Measurements from ENCODE around the gene C7orf33. TPM values are rescaled to one million over a fixed set of nuclear protein-coding genes. Genes with fewer than 3 reads are reported as not detected.

C7orf33 gene
- total and polyA plus RNA-seq, 2 experiments from 2014 or later: not detected

DNA sequence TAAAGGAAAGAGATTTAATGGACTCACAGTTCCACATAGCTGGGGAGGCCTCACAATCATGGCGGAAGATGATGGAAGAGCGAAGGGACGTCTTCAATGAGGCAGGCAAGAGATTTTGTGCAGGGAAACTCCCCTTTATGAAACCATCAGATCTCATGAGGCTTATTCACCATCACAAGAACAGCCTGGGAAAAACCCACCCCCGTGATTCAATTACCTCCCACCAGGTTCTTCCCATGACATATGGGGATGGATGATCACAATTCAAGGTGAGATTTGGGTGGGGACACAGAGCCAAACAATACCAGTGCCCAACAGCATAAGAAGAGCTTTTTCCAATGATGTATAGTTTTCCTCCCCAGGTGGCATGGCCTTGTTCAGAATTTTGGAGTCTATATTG is 11.2 kb upstream of the C7orf33 start (continued):
- TF ChIP-seq, protein P1, sequence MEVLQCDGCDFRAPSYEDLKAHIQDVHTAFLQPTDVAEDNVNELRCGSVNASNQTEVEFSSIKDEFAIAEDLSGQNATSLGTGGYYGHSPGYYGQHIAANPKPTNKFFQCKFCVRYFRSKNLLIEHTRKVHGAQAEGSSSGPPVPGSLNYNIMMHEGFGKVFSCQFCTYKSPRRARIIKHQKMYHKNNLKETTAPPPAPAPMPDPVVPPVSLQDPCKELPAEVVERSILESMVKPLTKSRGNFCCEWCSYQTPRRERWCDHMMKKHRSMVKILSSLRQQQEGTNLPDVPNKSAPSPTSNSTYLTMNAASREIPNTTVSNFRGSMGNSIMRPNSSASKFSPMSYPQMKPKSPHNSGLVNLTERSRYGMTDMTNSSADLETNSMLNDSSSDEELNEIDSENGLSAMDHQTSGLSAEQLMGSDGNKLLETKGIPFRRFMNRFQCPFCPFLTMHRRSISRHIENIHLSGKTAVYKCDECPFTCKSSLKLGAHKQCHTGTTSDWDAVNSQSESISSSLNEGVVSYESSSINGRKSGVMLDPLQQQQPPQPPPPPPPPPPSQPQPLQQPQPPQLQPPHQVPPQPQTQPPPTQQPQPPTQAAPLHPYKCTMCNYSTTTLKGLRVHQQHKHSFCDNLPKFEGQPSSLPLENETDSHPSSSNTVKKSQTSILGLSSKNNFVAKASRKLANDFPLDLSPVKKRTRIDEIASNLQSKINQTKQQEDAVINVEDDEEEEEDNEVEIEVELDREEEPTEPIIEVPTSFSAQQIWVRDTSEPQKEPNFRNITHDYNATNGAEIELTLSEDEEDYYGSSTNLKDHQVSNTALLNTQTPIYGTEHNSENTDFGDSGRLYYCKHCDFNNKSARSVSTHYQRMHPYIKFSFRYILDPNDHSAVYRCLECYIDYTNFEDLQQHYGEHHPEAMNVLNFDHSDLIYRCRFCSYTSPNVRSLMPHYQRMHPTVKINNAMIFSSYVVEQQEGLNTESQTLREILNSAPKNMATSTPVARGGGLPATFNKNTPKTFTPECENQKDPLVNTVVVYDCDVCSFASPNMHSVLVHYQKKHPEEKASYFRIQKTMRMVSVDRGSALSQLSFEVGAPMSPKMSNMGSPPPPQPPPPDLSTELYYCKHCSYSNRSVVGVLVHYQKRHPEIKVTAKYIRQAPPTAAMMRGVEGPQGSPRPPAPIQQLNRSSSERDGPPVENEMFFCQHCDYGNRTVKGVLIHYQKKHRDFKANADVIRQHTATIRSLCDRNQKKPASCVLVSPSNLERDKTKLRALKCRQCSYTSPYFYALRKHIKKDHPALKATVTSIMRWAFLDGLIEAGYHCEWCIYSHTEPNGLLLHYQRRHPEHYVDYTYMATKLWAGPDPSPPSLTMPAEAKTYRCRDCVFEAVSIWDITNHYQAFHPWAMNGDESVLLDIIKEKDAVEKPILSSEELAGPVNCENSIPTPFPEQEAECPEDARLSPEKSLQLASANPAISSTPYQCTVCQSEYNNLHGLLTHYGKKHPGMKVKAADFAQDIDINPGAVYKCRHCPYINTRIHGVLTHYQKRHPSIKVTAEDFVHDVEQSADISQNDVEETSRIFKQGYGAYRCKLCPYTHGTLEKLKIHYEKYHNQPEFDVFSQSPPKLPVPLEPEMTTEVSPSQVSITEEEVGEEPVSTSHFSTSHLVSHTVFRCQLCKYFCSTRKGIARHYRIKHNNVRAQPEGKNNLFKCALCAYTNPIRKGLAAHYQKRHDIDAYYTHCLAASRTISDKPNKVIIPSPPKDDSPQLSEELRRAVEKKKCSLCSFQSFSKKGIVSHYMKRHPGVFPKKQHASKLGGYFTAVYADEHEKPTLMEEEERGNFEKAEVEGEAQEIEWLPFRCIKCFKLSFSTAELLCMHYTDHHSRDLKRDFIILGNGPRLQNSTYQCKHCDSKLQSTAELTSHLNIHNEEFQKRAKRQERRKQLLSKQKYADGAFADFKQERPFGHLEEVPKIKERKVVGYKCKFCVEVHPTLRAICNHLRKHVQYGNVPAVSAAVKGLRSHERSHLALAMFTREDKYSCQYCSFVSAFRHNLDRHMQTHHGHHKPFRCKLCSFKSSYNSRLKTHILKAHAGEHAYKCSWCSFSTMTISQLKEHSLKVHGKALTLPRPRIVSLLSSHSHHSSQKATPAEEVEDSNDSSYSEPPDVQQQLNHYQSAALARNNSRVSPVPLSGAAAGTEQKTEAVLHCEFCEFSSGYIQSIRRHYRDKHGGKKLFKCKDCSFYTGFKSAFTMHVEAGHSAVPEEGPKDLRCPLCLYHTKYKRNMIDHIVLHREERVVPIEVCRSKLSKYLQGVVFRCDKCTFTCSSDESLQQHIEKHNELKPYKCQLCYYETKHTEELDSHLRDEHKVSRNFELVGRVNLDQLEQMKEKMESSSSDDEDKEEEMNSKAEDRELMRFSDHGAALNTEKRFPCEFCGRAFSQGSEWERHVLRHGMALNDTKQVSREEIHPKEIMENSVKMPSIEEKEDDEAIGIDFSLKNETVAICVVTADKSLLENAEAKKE (CRISPR knock-in tag; IDR thresholded peaks at IDR 0.05): no peak

DNA sequence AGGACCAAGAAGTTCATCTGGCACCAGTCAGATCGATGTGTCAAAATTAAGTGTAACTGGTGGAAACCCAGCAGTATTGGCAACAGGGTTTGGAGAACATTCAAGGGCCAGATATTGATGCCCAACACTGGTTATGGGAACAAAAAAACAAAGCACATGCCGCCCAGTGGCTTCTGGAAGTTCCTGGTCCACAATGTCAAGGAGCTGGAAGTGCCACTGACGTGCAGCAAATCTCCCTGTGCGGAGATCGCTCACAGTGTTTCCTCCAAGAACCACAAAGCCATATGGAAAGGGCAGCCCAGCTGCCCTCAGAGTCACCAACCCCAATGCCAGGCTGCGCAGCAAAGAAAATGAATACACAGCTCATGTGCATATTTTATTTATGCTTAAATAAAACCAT is 10.1 kb upstream of the C7orf33 start:
- Histone ChIP-seq H3K36me3 (ENCODE audit: insufficient read depth) (no peaks in the 10 kb centered on the region), H3K4me2 (no peak overlapping the region), H3K79me2 (replicated peaks; ENCODE audit: insufficient read depth) (no peaks in the 10 kb centered on the region), H2AFZ (no peak overlapping the region), H4K20me1 (replicated peaks; ENCODE audit: insufficient read depth) (no peaks in the 10 kb centered on the region), H3K27me3 (ENCODE audit: insufficient read depth) (no peaks in the 10 kb centered on the region), H3K27ac (ENCODE audit: low read depth) (no peak overlapping the region), H3F3A (replicated peaks; ENCODE audit: low read depth) (no peaks in the 10 kb centered on the region), H3K9me2 (ENCODE audit: insufficient read depth) (no peaks in the 10 kb centered on the region), H3K4me1 (ENCODE audit: insufficient read depth) (no peaks in the 10 kb centered on the region), H3K4me3 (no peak overlapping the region)
- DNase-seq (ENCODE audit: low spot score) (no peak), ATAC-seq (no peak)
- no peak for TF ChIP-seq EZH2phosphoT487 (IDR thresholded peaks at IDR 0.05; ENCODE audit: unreplicated experiment)
- TF ChIP-seq ZNF331 (CRISPR knock-in tag; IDR thresholded peaks at IDR 0.05; ENCODE audit: low read depth): no peak
- no peak for TF ChIP-seq NANOG (IDR thresholded peaks at IDR 0.05; ENCODE audit: borderline replicate concordance)
- H3K27me3 Mint-ChIP-seq (ENCODE audit: insufficient read depth, low read depth, poor library complexity): peaks cover 2% of the 10 kb centered on the region
- no peaks in the 10 kb centered on the region; the same call in 2 of the 3 replicates for H3K9me3 Mint-ChIP-seq
- no peak overlapping the region for H3K4me3 Mint-ChIP-seq
- no peaks in the 10 kb centered on the region for H3K36me3 Mint-ChIP-seq (ENCODE audit: low read depth)
- H3K27ac Mint-ChIP-seq: no peak overlapping the region
- no peaks in the 10 kb centered on the region for H3K4me1 Mint-ChIP-seq

DNA sequence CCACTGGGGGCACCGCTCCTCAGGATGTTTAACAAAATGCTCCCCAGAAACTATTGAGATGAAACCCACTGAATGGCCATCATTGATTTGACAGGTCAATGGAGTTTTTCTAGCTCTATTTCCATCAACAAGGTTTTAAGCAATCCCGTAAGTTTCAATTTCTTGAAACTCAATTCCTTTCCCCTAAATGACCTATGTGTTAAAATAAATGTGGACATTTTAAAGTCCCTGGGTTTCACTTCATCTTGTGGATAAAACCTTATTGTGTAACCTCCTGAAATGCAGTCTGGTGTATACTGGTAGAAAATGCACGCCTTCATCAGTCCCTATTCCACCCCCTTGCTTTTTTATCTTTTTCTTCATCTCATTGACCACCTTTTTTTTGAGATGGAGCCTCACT is 8.9 kb upstream of the C7orf33 start:
- H3K4me3 Mint-ChIP-seq: no peak overlapping the region
- H3K27me3 Mint-ChIP-seq (ENCODE audit: insufficient read depth, low read depth, poor library complexity): no peaks in the 10 kb centered on the region
- H3K36me3 Mint-ChIP-seq (ENCODE audit: low read depth): no peaks in the 10 kb centered on the region
- Histone ChIP-seq H3K9me2 (ENCODE audit: insufficient read depth) (no peaks in the 10 kb centered on the region), H3K27ac (ENCODE audit: low read depth) (no peak overlapping the region), H3K4me1 (ENCODE audit: insufficient read depth) (no peaks in the 10 kb centered on the region), H3K4me3 (no peak overlapping the region), H3F3A (replicated peaks; ENCODE audit: low read depth) (no peaks in the 10 kb centered on the region), H3K4me2 (no peak overlapping the region), H2AFZ (no peak overlapping the region), H3K79me2 (replicated peaks; ENCODE audit: insufficient read depth) (no peaks in the 10 kb centered on the region), H3K27me3 (ENCODE audit: insufficient read depth) (no peaks in the 10 kb centered on the region), H3K36me3 (ENCODE audit: insufficient read depth) (no peaks in the 10 kb centered on the region), H4K20me1 (replicated peaks; ENCODE audit: insufficient read depth) (no peaks in the 10 kb centered on the region)
- DNase-seq (ENCODE audit: low spot score) (no peak), ATAC-seq (no peak)
- TF ChIP-seq, protein P2, sequence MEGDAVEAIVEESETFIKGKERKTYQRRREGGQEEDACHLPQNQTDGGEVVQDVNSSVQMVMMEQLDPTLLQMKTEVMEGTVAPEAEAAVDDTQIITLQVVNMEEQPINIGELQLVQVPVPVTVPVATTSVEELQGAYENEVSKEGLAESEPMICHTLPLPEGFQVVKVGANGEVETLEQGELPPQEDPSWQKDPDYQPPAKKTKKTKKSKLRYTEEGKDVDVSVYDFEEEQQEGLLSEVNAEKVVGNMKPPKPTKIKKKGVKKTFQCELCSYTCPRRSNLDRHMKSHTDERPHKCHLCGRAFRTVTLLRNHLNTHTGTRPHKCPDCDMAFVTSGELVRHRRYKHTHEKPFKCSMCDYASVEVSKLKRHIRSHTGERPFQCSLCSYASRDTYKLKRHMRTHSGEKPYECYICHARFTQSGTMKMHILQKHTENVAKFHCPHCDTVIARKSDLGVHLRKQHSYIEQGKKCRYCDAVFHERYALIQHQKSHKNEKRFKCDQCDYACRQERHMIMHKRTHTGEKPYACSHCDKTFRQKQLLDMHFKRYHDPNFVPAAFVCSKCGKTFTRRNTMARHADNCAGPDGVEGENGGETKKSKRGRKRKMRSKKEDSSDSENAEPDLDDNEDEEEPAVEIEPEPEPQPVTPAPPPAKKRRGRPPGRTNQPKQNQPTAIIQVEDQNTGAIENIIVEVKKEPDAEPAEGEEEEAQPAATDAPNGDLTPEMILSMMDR (conservative IDR thresholded peaks at IDR 0.05; ENCODE audit: low read depth in 2 of 2): 0 out of 4 replicates have a peak, but pooled peaks of 1 of the 2 experiments have one; percentile 4
- TF ChIP-seq NANOG (IDR thresholded peaks at IDR 0.05; ENCODE audit: borderline replicate concordance): no peak
- no peaks in the 10 kb centered on the region for H3K4me1 Mint-ChIP-seq
- H3K27ac Mint-ChIP-seq: no peak overlapping the region
- H3K9me3 Mint-ChIP-seq: no peaks in the 10 kb centered on the region; the same call in 2 of the 3 replicates
